Hematopoietic multipotent progenitor cell treated with erythropoietin and hydrocortisone succinate and interleukin-3 and kit ligand, for 6 days (in vitro differentiated cells): ENCODE measurements around the gene FNBP1.

Experiments used
- DNase-seq: peaks from one replicate; pipeline ENCODE4 v3.0.0-alpha.2; 2015

Gene FNBP1

DNA sequence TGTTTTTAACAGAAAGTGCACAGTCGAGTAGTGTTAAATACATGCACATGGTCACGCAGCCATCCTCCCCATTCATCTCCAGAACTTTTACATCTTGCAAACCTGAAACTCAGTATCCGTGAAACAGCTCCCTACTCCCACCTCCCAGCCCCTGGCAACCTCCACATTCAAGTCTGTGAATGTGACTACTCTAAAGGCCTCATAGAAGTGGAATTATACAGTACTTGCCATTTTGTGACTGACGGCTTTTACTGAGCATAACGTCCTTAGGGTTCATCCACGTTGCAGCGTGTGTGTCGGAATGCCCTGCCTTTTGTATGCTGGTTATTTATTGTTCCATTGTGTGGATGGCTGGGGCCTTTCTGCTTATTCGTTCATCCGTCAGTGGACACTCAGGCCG, 171.9 kb downstream of the FNBP1 start:
- DNase-seq: no peak

DNA sequence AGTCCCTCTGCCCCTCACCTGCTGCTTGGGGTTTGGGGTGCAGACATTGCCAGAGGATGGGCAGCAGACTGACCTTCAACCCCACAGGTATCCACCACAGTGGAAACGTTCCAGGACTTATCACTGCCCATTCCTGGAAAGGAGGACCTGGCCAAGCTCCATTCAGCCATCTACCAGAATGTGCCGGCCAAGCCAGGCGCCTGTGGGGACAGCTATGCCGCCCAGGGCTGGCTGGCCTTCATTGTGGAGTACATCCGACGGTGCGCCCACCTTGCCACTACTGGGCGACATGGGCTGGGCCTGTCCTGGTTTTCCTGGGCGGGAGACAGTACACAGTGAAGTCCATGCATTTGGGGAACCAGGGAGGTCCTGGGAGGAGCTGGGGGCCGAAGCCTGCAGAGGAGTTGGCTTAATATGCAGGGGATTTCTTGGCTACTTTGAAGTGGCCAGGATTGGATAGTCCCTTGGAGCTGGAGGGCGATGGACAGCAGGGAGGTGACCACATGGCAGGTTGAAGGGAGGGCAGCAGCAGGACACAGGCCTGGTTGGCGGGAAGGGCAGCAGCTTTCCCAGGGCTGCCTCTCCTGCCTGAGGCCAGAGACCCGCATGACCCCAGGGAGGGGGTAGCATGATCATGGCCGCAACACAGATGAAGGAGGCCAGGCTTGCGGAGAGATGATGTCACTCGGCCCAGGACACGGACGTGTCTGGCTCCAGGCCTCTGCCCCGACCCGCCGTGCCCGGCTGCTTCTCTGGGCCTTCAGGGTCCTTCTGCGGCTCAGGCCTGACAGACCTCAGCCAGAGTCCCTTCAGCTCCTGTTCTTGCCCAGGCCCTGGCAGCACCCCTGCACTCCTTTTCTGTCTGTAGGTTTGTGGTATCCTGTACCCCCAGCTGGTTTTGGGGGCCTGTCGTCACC, 173.1 kb downstream of the FNBP1 start:
- no peak for DNase-seq

- no peak for DNase-seq
These were observed 174.0 kb downstream of the FNBP1 start for GRCh38 chr9:129868872-129869486.

DNA sequence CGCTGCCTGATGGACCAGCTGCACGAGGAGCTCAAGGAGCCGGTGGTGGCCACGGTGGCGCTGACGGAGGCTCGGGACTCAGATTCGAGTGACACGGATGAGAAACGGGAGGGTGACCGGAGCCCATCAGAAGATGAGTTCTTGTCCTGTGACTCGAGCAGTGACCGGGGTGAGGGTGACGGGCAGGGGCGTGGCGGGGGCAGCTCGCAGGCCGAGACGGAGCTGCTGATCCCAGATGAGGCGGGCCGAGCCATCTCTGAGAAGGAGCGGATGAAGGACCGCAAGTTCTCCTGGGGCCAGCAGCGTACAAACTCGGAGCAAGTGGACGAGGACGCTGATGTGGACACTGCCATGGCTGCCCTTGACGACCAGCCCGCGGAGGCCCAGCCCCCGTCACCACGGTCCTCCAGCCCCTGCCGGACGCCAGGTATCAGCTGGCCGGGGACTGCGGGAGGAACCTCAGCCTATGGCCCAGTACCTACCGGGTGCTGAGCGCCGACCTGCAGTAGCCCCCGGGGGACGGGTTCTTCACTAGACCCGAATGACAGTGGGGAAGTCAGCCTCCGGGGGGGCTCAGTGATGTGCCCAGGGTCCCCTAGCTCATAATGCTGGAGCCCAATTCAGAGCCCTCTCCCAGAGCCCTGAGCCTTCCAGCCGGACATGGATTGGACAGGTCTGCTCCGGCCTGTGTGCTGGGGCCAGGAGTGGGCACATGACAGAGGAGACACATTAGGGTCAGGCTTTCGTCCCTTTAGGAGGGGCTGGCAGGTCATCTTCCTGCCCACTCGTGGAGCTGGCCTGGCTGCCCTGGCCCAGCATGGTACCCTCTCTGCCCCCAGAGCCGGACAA, 174.7 kb downstream of the FNBP1 start:
- DNase-seq: no peak

DNA sequence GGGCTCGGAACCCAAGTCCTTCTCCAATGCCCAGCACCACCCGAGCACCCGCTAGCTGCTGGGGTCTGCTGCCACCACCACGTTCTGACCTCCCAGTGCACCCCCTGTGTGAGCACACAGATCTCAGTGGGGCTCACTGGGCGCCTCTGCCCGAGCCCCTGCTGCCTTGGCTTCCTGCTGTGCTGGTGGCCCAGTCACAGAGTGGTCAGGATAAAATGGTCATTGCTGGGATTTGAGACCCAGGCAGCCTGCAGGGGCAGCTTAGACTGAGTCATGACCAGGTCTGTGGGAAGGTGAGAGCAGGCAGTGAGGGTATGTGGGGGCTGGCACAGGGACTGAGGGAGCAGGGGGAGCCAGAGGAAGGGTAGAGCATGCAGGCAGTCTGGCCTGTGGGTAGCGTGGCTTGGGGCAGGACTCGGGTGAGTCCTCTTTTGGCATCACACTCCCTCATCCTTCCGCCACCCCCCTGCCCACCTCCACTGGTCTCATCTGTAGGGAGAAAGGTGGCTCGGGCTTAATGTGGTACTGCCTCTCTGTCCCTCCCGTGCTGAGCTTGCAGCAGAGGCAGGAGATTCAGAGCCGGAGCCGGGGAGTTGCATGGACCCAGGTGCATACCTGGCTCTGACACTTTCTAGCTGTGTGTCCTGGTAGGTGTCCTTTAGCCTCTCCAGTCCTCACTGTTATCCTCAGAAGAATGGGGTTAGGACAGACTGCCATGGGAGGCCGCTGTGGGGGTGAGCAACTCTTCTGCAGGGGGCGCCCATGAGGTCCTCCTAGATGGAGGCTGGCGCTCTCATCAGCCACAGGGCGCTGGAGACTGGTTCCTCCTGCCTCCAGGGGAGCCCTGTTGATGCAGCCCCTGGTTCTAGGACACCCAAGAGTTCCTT, 175.6 kb downstream of the FNBP1 start:
- peak; percentile 58 for DNase-seq

DNA sequence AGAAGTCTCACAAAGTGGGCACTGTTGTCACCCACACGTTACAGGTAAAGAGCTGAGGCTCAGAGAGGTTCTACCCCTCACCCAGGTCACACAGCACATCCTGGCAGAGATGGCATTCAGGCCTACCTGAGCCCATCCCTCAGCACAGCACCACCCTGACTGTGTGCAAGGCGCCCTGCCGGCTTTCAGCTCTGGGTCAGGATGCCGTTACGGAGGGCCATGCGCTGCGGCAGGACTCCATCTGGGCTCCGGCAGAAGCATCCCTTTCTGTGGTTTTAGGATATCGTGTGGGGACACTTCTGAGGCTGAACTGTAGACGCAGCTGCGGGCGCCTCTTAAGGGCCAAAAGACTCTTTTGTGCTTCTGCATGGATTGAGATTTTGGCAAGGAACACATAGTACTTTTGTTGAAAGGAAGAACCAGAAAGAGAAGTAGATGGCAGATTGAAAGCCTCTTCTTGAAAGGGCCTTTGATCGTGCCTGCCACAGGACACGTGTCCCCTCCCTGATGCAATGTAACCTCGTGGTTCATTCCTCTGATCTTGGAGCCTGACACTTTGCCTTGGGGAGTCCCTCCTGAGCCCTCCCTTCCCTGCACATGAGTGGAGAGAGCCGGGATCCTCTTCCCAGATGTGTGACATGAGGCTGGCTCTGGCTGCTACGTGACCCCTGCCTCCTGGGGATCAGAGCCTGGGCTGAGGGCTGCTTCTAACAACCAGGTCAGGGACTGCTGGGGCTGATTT, 176.4 kb downstream of the FNBP1 start:
- peak; percentile 37 for DNase-seq

- DNase-seq: no peak
These were observed 177.2 kb downstream of the FNBP1 start for GRCh38 chr9:129865668-129866320.

DNA sequence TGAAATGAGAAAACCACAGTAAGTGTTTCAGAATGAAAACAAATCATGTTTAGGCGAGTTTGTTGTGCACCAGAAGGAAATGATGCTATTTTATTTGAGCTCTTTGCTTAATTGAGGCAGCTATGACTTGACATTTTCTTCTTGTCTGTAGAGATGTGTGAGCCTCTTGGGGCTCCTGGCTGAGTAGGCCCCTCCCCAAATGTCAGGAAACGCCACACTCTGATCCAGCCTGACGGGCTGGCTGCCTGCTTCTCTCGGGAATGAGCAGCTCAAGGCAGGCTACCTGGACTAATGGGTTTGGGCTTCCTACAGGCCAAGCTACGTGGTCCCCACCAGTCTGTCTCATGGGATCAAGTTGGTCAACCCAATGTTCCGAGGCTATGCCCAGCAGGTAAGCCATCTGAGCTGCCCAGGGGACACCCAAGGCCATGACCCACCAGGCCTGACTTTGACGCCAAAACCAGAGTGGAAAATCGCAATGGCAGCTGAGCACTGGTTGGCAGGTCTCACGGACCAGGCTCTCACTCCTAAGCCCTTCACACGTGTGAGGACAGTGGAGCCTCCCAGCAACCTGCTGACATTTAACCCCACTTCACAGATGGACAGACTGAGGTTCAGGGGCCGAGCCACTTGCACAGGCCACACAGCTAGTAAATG, 177.9 kb downstream of the FNBP1 start:
- DNase-seq: no peak

DNA sequence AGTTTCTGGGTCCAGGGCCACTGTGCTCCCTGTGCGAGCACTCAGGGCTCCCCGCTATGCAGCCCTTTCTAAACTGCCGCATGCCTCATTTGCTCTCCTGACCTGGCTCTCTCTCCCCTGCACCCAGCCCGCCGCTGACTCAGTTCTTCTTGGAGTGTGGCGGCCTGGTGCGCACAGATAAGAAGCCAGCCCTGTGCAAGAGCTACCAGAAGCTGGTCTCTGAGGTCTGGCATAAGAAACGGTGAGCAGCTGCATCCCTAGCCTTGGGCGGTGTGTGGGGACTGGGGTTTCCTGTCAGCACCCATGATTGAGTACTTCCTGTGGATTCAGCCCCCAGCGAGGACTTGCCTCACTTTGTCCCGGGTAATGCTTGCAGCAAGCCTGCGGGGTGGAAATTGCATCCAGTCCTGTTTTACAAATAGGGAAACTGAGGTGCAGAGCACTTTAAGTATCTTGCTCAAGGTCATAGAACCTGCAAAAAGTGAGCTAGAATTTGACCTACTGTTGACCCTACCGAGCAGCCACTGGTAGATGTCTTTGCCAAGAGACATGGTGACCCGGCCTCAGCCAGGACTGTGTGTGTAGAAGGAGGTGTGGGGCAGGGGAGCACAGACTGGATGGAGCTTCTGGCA, 179.8 kb downstream of the FNBP1 start:
- peak; percentile 100 for DNase-seq

GRCh38 chr9:129861447-129861827, 181.6 kb downstream of the FNBP1 start:
- DNase-seq: no peak

DNA sequence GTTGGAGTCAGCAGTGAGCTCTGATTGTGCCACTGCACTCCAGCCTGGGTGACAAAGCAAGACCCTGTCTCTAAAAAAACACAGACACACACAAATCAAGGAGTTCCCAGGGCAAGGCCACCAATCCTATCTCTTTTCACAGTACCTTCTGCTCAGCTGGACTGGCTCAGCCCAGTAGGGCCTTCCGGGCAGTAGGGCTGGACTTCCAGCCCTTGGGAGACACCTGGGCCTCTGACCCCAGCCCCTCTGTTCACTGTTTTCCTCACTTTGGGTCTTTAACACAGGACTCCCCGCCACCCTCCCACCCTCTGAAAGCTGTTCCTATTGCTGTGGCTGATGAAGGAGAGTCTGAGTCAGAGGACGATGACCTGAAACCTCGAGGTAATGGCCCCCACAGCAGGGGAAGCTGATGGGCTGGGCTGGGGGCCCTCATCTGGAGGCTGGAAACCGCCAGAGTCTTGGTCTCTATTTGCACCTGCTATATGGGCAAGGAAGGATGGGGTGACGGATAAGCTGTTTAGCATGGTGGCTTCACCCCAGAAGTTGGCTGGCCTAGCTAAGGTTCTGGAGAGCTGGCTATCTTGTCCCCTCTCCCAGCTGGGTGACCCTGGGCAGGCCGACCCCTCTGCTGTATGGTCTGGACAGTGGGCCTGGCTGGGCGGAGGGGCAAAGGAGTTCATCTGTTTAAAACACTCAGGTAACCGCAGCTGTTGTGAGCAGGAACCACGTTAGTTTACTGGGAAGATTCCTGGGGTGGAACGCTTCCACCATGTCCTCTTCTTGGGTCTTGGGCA, 182.1 kb downstream of the FNBP1 start:
- no peak for DNase-seq

GRCh38 chr9:129858167-129858962, 184.6 kb downstream of the FNBP1 start:
- DNase-seq: no peak

DNA sequence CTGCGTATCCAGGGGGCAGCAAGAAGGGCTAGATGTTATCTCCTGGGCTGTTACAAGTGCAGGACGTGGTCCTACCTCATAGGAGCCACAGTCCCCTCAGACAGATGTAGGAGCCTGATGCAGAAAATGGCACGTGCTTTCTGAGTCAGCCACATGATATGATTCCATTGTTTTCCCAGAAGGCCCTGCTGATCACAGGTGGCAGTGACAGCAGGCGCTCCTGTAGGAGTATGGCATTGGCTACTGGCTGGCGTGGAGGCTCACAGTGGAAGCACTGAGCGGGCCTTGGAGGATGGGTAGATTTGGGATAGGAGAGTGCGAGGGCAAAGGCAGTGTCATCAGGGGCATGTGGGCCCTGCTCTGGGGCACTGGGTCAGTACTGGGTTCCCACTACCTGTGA, 185.8 kb downstream of the FNBP1 start:
- no peak for DNase-seq

GRCh38 chr9:129854588-129855110, 188.3 kb downstream of the FNBP1 start:
- DNase-seq: no peak

- no peak for DNase-seq
These were observed 189.4 kb downstream of the FNBP1 start for GRCh38 chr9:129853614-129854013.

DNA sequence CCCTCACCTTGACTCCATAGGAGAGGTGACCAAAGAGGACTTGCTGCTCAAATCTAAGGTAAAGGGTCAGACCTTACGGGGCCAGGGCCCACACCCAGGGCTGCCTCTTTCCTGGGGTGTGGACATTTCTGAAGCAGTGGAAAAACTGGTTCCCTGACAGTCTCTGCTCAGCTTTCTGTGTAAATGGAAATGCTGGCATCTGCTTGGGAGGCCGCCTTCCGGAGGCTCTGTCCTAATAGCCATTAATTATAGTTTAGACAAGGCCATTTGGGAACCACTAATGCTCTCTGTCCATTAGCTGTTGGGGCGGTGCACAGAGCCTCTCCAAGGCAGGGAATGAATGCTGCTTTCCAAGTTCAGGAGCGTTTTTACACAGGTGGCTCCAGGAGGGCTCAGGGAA, 190.4 kb downstream of the FNBP1 start:
- DNase-seq: no peak

- no peak for DNase-seq
These were observed 191.2 kb downstream of the FNBP1 start for GRCh38 chr9:129851821-129852220.
